Right cardiac atrium (tissue), 5 donors: ENCODE measurements around the gene NUAK2. TPM values are rescaled to one million over a fixed set of nuclear protein-coding genes. Genes with fewer than 3 reads are reported as not detected.

ENCODE experiments used
- ATAC-seq, 2 donors: fragments of 200-7000 bp; cut with Tn5 transposase; one replicate each; pipeline versions ENCODE4 v1.8.0 to v1.9.1; 2020; ENCODE audit warnings: moderate library complexity in 2 of 2, mild to moderate bottlenecking in 1 of 2
- DNase-seq, 3 donors: peaks; one replicate each; pipeline ENCODE4 v3.0.0-alpha.2; 2020
- H3K27ac ChIP-seq: one replicate; pipeline ENCODE4 v1.5.1; 2013; ENCODE audit warnings: mild to moderate bottlenecking, low read length, control low read depth, moderate library complexity
- H3K27me3 ChIP-seq: one replicate; pipeline ENCODE4 v1.6.1; 2013; ENCODE audit not compliant: control insufficient read depth, insufficient read depth
- H3K4me1 ChIP-seq: one replicate; pipeline ENCODE4 v1.6.1; 2013; ENCODE audit warnings: low read length; ENCODE audit not compliant: control insufficient read depth, insufficient read depth
- H3K4me3 ChIP-seq: one replicate; pipeline ENCODE4 v1.5.1; 2013; ENCODE audit warnings: low read length, control low read depth
- H3K9me3 ChIP-seq: one replicate; pipeline ENCODE4 v1.6.1; 2013; ENCODE audit warnings: low read length; ENCODE audit not compliant: control insufficient read depth
- WGBS: extraction: QIAGEN DNeasy Blood & Tissue Kit; methylation state at CpG from one replicate; pipeline ENCODE4 v1.1.7; 2013; 5-methylcytosine and 5-hydroxymethylcytosine counted together
- intact Hi-C, 4 donors: fragments of 100-400 bp; cut with DNase I; formaldehyde crosslinking; loops; one replicate each; pipeline versions ENCODE4 v1.11.0 to v1.14.0; 2022 to 2023
- polyA plus RNA-seq: library from polyadenylated mRNA; stranded (reverse); fragments of 200-250 nt; gene quantifications from one replicate; pipeline ENCODE4 v1.2.3, GENCODE V29; 2013
- total RNA-seq, 4 donors: library from RNA; stranded (reverse); fragmentation: NEBNext Ultra II Directional; extraction: Animal tissue kit (Norgen Biotek cat#: 25700); gene quantifications; one replicate each; pipeline ENCODE4 v1.2.1, GENCODE V29; 2021
- donor health status: healthy with polysubstance abuse.
- donor health status: DM: no; HTN: yes; CAD: no.
- donor health status: DM: no; HTN: no; CAD: no.
- donor health status: DM: no; HTN: yes; CAD: no; lungs with severe emphysema.
- donor health status: DM: yes; HTN: yes; CAD: no.

NUAK2 gene
- total and polyA plus RNA-seq, 5 donors: 0.50 to 1.6 (median 1.2) TPM

DNA sequence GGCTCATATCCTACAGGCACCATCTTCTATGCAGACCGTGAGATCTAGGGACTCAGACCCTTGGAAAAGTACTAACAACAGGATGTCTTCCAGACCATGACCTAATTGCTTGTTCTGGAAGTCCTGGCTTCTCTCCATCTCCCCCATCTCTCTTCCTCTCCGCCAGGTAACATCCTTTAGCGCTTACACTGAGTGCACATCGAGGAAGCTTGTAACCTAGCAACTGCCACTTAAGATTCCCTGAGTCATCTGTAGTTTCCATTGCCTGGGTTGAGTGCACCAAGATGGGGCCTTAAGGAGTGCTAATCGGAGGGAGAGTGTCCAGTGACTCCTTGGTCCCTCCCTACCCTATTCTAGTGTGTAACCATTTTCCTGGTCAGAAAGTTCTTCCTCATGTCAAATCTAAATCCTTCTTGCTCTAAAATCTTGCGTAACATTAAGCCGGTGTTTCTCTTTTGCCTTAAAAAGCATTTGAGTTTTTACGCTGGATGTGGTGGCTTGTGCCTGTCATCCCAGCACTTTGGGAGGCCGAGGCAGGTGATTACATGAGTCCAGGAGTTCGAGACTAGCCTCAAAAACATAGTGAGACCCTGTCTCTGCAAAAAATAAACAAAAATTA, 25.5 kb upstream of the NUAK2 start:
- no peak overlapping the region for H3K4me3 ChIP-seq
- 80% methylated on average over 10 of the region's 10 CpGs for WGBS
- intact Hi-C loops: no loop called here
- H3K9me3 ChIP-seq: no peaks in the 10 kb centered on the region
- H3K27me3 ChIP-seq: no peaks in the 10 kb centered on the region
- H3K4me1 ChIP-seq: no peaks in the 10 kb centered on the region
- H3K27ac ChIP-seq: no peak overlapping the region
- ATAC-seq: no peak
- no peak for DNase-seq

DNA sequence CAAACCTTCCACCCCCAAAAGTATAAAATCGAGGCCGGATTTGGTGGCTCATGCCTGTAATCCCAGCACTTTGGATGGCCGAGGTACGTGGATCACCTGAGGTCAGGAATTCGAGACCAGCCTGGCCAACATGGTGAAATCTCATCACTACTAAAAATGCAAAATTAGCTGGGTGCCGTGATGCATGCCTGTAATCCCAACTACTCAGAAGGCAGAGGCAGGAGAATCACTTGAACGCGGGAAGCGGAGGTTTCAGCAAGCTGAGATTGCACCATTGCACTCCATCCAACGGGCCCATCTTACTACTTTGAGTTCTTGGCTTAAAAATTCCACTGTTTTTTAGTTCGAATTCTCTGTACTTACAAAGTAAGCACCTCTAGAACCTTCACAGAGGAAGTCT, 24.2 kb upstream of the NUAK2 start:
- intact Hi-C loops: no loop called here
- Histone ChIP-seq H3K27ac (no peak overlapping the region), H3K4me3 (no peak overlapping the region), H3K9me3 (no peaks in the 10 kb centered on the region), H3K27me3 (no peaks in the 10 kb centered on the region), H3K4me1 (no peaks in the 10 kb centered on the region)
- DNase-seq (no peak), ATAC-seq (no peak)
- 90% methylated on average over 11 of the region's 11 CpGs for WGBS

DNA sequence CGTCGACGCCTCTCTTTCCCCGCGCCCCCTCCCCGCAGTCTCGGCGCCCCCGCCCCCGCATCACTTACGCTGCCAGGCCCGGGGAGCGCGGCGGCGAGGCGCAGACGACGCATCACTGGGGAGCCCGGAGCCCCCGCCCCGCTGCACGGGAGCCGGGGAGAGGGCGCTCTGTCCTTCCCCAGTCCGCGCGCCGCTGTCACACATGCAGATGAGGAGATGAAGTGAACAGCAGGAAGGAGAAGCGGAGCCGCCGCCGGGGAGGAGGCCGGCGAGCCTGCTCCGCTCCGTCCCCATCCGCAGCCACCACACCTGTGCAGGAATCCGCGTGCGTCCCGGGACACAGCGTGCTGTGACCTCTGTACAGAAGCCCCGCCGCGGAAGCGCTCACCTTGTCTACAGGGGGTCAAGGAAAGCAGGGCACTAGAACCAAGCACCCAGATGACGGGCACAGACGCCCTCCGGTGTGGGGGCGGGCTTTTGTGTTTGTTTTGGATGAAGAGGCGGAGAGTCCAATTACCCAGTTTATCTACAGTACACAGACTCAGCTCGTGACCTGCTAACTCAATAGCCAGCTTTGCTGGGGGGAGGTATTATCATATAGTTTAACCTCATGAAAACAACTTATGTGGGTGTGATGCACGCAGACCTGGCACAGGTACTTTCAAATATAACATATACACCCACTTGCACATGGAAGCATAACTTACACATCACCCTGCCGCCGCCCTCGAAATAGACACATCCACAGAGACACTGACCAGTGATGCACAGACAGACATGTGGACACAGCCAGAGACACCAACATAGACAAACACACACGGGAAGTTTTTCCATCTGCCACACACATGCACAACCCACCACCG, 22.8 kb upstream of the NUAK2 start:
- 10% methylated on average over 58 of the region's 59 CpGs for WGBS
- Histone ChIP-seq H3K27ac (no peak overlapping the region), H3K4me1 (no peaks in the 10 kb centered on the region), H3K27me3 (no peaks in the 10 kb centered on the region), H3K9me3 (no peaks in the 10 kb centered on the region), H3K4me3 (peak overlapping the region; percentile 38)
- intact Hi-C loops: no loop called here
- ATAC-seq (peak; percentile 39 to 42), DNase-seq (peak in 1 of 3 donors; percentile 52)

DNA sequence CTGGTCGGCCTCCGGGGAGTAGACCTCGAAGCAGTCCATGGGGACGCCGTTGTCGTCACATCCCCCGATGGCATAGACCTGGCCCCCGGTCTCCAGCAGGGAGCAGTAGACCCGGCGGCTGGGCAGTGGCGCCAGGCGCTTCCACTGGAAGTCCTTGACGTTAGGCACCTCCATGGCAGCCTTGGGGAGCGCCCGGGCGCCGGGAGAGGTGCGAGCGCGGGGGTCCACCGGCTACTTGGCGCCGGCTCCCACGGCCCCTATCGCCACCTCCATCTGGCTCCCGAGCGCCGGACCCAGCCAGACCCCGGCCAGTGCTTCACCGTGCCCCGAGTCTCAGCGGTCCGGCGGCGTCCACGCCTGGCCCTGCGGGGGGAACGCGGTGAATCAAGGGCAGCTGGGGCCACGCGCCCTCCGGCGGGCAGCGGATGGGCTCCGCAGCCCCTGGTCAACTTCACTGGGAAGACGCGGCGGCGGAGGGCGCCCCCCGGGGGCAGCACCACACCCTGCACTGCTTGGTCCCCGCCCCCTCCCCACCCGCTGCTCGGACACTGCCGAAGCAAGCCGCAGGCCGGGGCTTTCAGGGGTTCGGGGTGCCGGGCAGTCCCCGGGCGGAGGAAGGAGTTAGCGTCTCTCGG, 22.0 kb upstream of the NUAK2 start:
- WGBS: 4% methylated on average over 63 of the region's 63 CpGs
- Histone ChIP-seq H3K9me3 (no peaks in the 10 kb centered on the region), H3K27ac (no peak overlapping the region), H3K27me3 (no peaks in the 10 kb centered on the region), H3K4me3 (peak overlapping the region; percentile 38), H3K4me1 (no peaks in the 10 kb centered on the region)
- DNase-seq (peak in 1 of 3 donors; percentile 55), ATAC-seq (peak; percentile 44 to 52)
- intact Hi-C loops: no loop called here

DNA sequence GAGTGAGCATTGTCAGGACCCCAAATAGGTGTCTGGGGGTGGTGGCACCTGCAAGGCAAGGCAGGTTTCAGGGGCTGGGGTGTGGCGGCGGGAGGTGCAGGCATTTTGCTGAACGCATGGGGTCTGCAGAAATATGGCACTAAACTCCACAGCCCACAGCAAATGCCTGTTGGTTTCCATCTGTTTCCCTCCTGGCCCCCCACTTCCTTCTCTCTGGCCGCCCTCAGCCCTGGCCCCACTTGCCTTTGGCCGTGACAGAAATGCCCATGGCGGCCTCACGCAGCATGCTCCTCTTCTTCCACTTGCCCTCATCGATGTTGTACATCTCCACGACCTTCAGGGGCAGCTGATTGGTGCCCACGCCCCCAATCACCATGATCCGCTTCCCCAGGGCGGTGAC, 21.4 kb upstream of the NUAK2 start:
- no peak overlapping the region for H3K4me3 ChIP-seq
- WGBS: 79% methylated on average over 12 of the region's 12 CpGs
- H3K9me3 ChIP-seq: no peaks in the 10 kb centered on the region
- intact Hi-C loops: no loop called here
- no peaks in the 10 kb centered on the region for H3K27me3 ChIP-seq
- DNase-seq (no peak), ATAC-seq (no peak)
- no peaks in the 10 kb centered on the region for H3K4me1 ChIP-seq
- H3K27ac ChIP-seq: no peak overlapping the region

DNA sequence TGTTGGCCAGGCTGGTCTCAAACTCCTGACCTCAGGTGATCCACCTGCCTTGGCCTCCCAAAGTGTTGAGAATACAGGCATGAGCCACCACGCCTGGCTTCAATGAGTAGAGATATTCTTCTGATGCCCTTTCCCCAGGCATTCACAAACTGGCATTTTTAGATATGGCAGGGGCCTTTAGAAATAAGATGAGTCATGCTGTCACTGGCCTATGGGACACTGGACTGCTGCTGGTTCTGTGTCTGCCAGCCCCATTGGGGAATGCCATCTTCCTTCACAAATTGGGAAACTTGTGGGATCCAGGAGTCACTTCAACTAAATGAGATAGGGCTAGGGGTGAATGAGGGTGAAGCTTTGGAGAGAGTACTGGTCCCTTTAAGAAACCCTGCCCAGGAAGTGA, 19.1 kb upstream of the NUAK2 start:
- intact Hi-C loops: no loop called here
- 88% methylated on average over 1 of the region's 1 CpG for WGBS
- H3K4me3 ChIP-seq: no peak overlapping the region

DNA sequence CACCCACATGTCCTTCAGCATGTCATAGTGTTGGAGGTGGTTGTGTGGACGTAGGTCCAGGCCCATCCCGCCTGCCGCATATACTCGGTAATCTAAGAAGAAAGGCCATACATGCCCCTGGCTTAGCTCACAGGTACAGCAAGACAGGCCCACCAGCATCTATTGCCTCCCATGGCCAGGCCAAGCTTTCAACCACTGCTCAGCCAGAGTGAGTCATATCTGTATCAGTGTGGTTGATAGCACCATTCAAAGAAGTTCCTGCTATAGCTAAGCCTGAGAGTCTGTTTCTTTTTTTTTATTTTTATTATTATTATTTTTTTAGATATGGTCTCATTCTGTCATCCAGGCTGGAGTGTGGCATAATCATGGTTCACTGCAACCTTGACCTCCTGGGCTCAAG, 18.2 kb upstream of the NUAK2 start:
- intact Hi-C loops: no loop called here
- 93% methylated on average over 4 of the region's 4 CpGs for WGBS

More for the DNA sequence above, 19.1 kb upstream of the NUAK2 start:
- Histone ChIP-seq H3K27me3 (no peaks in the 10 kb centered on the region), H3K4me1 (no peaks in the 10 kb centered on the region), H3K27ac (no peak overlapping the region), H3K9me3 (no peaks in the 10 kb centered on the region)
- no peak for ATAC-seq
- no peak for DNase-seq

DNA sequence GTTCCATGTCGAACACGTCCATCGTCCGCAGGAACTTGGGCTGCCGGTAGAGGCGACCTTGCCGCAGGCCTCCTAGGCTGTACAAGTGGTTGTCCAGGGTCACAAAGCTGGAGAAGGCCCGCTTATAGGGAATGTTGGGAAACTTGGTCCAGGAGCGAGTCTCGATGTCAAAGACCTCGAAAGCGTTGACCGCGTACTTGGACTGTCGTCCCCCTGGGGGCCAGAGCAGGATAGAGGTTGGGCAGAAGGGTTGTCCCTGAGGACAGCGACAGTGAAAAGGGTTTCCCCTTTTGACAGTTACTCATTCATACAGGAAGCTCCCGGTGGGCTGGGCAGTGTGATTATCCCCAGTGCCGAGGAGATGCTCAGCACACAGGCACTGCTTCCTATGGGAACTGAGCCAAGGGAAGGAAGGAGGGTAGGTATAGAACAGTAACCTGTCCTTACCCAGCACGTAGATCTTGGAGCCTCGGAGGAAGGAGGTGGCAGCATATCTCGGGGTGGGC, 17.7 kb upstream of the NUAK2 start:
- Histone ChIP-seq H3K27ac (no peak overlapping the region), H3K4me3 (no peak overlapping the region), H3K4me1 (no peaks in the 10 kb centered on the region), H3K9me3 (no peaks in the 10 kb centered on the region), H3K27me3 (no peaks in the 10 kb centered on the region)
- WGBS: 82% methylated on average over 21 of the region's 21 CpGs
- no peak for DNase-seq
- no peak for ATAC-seq
- intact Hi-C loops: no loop called here

More for the DNA sequence above, 18.2 kb upstream of the NUAK2 start:
- Histone ChIP-seq H3K4me3 (no peak overlapping the region), H3K9me3 (no peaks in the 10 kb centered on the region), H3K27ac (no peak overlapping the region), H3K27me3 (no peaks in the 10 kb centered on the region), H3K4me1 (no peaks in the 10 kb centered on the region)
- DNase-seq: no peak
- ATAC-seq: no peak

DNA sequence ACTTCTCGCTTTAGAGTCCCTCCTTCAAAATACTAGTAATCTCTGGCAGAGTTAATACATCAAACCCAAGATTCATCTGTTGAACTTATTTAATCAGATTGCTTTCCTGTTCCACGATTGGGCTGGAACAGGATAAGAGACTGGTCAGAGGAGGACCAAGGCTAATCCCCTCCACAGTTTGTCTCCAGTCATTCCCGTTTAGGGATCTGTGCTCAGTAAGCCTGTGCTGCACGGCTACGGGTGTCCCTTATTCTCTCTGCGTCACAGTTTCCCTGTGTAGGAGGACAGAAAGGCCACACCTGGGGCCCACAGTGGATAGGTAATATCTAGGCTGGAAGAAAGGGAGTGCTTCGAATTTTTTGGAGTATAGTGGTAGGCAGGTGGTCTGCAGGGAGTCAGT, 16.5 kb upstream of the NUAK2 start:
- WGBS: 65% methylated on average over 7 of the region's 7 CpGs
- Histone ChIP-seq H3K4me3 (no peak overlapping the region), H3K27me3 (no peaks in the 10 kb centered on the region), H3K9me3 (no peaks in the 10 kb centered on the region), H3K4me1 (no peaks in the 10 kb centered on the region), H3K27ac (no peak overlapping the region)
- intact Hi-C loops: no loop called here
- DNase-seq (no peak), ATAC-seq (no peak)

DNA sequence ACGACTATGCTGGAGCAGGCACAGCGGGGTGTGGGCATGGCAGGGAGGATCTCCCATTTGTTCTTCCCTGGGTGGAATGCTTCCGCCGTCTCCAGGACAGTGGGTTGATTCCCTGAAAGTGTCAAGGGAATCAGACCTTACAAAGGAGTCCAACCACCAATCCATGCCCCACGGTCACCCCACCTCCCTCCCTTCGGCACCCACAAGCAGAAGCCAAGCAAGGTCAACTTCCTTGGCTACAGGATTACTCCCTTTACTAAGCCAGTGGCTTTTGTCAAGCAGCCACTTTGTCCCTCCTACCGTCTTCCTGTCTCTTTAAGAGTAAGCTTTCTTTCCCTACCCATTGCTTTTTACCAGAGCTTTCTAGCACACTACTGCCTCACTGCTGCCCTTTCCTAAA, 15.9 kb upstream of the NUAK2 start:
- ATAC-seq: no peak
- H3K9me3 ChIP-seq: no peaks in the 10 kb centered on the region
- DNase-seq: no peak
- H3K27ac ChIP-seq: no peak overlapping the region
- H3K27me3 ChIP-seq: no peaks in the 10 kb centered on the region
- no peak overlapping the region for H3K4me3 ChIP-seq
- intact Hi-C loops: no loop called here
- WGBS: 73% methylated on average over 7 of the region's 7 CpGs
- H3K4me1 ChIP-seq: no peaks in the 10 kb centered on the region

DNA sequence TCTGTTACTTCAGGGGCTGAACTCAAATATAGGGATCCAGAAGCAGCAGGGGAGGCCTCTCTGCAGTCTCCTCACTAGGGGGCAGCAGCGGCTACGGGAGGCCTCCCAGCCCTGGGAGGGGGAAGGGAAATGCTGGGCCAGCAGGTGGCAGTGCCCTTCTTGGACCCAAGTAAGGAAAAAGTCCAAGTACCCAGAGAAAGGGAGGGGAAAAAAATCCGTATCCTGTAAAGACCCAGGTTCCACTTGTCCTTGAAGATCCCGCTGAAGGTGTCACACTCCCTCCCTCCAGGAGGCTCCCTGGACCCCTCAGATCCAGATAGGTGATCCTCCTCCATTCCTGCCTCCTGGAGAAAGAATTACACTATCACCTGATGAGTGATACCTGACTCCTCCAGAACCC, 14.1 kb upstream of the NUAK2 start:
- no peak overlapping the region for H3K4me3 ChIP-seq
- no peak overlapping the region for H3K27ac ChIP-seq
- 8% methylated on average over 4 of the region's 4 CpGs for WGBS
- DNase-seq (peak; percentile 69 to 88 (median 86)), ATAC-seq (peak; percentile 70 to 79)
- H3K4me1 ChIP-seq: no peaks in the 10 kb centered on the region
- H3K9me3 ChIP-seq: no peaks in the 10 kb centered on the region
- H3K27me3 ChIP-seq: no peaks in the 10 kb centered on the region
- intact Hi-C loops: no loop called here
